Measurements from ENCODE around the gene CLN3.
"Not testable (repeated sequence)": the region's sequence is repeated elsewhere in the genome, so short reads cannot be mapped to it uniquely, and the experiment has no call there.

The CLN3 gene

DNA sequence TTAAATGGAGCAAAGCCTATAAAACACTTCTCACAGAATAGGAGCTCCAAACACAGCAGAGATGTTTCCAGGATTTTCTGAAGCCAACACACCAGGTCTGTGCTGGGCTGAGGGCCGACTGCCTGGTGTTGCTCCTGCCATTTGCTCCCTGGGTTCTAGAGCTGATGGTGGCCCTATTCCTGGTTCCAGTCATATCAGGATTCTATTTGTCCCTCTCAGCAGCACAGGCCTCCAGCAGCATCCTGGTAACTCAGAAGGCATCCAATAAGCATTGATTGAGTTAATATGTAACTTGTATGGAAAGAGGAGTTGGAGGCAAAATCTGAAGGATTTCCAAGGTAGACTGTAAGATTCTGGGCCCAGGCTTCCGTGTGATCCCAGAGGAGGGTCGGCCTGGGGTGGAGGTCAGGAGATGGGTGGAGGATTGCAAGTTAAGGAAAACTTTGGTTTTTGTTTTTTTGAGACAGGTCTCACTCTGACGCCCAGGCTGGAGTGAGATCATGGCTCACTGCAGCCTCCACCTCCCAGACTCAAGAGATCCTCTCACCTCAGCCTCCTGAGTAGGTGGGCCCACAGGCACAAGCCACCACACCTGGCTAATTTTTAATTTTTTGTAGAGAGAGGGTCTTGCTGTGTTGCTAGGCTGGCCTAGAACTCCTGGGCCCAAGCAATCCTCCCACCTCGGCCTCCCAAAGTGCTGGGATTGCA, 41.2 kb upstream of the CLN3 start:
- no peak for DNase-seq (ENCODE audit: low read depth)
- H3K4me3 ChIP-seq (ENCODE audit: low read depth, low read length): no peak overlapping the region
- TF ChIP-seq, protein P1, sequence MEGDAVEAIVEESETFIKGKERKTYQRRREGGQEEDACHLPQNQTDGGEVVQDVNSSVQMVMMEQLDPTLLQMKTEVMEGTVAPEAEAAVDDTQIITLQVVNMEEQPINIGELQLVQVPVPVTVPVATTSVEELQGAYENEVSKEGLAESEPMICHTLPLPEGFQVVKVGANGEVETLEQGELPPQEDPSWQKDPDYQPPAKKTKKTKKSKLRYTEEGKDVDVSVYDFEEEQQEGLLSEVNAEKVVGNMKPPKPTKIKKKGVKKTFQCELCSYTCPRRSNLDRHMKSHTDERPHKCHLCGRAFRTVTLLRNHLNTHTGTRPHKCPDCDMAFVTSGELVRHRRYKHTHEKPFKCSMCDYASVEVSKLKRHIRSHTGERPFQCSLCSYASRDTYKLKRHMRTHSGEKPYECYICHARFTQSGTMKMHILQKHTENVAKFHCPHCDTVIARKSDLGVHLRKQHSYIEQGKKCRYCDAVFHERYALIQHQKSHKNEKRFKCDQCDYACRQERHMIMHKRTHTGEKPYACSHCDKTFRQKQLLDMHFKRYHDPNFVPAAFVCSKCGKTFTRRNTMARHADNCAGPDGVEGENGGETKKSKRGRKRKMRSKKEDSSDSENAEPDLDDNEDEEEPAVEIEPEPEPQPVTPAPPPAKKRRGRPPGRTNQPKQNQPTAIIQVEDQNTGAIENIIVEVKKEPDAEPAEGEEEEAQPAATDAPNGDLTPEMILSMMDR (IDR thresholded peaks at IDR 0.05; ENCODE audit: insufficient read depth, low read depth, low read length, missing control alignments): no peak

DNA sequence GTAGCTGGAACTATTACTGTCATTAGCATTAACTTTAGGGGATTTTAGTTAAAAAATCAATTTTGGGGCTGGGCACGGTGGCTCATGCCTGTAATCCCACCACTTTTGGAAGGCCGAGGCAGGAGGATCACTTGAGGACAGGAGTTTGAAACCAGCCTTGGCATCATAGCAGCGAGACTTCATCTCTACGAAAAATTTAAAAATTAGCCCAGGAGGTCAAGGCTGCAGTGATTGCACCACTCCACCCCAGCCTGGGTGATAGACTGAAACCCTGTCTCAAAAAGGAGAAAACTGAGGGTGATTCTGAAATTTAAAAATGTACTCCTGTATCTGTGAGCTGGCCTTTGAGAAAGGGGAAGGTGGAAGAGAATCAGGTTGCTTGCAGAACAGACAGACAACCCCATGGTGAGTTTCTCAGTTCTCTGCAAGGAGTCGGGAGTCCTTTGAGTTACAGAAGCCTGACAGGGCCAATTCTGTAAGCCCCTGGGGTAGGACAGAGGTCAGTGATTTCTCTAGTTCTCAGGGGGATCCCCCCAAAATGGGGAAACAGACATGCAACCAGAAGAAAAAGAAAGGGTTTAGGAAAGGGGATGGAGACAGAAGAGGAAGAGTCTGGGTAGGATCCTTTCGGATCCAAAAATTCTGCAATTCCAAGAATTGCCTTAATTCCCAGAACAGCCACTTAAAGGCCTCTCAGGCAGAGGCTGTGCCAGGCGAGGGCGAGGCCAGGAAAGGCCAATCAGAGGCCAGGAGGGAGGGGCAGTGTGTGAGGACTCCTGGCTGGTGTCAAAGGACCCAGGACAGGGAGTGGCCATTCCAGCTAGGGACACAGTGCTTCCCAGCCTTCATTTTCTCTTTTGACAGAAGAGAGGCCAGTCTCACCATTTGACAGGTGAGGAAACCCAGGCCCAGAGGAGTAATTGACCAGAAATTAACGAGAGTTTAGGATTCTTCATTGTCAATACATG, 40.2 kb upstream of the CLN3 start:
- DNase-seq (ENCODE audit: low read depth): peak; percentile 42
- TF ChIP-seq, protein P1 (IDR thresholded peaks at IDR 0.05; ENCODE audit: insufficient read depth, low read depth, low read length, missing control alignments): no peak
- no peak overlapping the region for H3K4me3 ChIP-seq (ENCODE audit: low read depth, low read length)

DNA sequence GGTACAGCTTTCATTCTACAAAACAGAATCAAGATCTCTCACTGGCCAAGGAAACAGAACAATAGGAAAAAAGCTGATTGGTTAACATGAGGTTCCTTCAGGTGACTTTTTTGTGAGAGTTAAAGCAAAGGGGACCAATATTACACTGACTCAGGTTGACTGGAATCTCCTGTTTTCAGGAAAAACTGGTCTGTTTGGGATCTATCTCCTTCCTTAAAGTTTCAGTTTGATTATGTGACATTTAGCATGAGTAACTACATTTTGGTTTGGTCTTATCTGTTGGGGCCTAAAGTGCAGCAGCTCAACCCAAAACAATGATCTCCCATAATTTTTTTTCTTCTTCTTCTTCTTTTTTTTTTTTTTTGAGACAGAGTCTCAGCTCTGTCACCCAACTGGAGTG, 37.2 kb upstream of the CLN3 start:
- no peak for DNase-seq (ENCODE audit: low read depth)
- TF ChIP-seq, protein P1 (IDR thresholded peaks at IDR 0.05; ENCODE audit: insufficient read depth, low read depth, low read length, missing control alignments): no peak
- H3K4me3 ChIP-seq (ENCODE audit: low read depth, low read length): no peak overlapping the region

DNA sequence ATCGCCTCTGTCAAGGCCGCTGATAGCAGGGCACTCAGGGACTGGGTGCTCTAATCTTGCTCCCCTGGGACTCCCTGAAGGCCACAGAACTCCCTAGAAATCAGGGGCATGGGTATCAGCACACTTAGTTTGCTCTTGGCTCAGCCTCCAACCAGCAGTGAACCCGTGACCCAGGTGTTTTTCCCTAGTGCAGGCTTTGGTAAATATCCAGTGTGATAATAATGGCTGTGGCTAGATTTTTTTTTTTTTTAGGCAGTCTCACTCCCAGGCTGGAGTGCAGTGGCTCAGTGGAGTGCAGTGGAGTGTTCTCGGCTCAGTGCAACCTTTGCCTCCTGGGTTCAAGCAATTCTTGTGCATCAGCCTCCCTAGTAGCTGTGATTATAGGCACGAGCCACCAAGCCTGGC, 36.6 kb upstream of the CLN3 start:
- DNase-seq (ENCODE audit: low read depth): no peak
- H3K4me3 ChIP-seq (ENCODE audit: low read depth, low read length): no peak overlapping the region
- TF ChIP-seq, protein P1 (IDR thresholded peaks at IDR 0.05; ENCODE audit: insufficient read depth, low read depth, low read length, missing control alignments): no peak

DNA sequence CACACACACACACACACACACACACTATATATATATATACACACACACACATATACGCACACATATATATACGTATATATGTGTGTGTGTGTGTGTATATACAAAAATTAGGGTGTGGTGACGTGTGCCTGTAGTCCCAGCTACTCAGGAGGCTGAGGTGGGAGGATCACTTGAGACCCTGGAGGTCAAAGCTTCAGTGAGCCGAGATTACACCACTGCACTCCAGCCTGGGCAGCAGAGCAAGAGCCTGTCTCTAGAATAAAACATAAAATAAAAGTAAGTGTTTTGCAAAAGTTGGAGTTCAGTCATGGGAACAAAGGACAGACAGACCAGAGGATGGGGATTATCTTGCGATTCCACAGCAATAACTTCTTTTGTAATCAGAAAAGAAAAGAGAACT, 36.1 kb upstream of the CLN3 start:
- TF ChIP-seq, protein P1 (IDR thresholded peaks at IDR 0.05; ENCODE audit: insufficient read depth, low read depth, low read length, missing control alignments): no peak
- no peak overlapping the region for H3K4me3 ChIP-seq (ENCODE audit: low read depth, low read length)
- no peak for DNase-seq (ENCODE audit: low read depth)

DNA sequence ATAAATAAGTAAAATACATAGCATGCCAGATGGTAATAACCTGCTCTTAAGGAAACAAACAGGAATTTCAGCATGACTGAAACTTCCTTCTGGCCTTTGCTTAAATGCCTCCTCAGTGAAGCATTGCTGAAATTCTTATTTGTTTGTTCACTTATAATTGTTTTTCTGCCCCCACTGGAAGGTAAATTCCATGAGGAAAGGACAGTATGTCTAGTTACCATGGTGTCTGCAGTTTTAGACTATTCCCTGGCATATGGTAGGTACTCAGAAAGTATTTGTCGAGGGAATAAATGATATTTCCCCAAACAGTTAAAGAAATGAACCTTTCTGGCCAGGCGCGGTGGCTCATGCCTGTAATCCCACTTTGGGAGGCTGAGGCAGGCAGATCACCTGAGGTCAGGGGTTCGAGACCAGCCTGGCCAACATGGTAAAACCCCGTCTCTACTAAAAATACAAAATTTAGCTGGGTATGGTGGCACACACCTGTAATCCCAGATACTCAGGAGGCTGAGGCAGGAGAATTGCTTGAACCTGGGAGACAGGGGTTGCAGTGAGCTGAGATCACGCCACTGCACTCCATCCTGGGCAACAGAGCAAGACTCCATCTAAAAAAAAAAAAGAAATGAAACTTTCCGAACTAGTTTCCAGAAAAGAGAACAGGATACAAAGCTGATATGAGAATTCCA, 35.4 kb upstream of the CLN3 start:
- not testable (repeated sequence) for DNase-seq (ENCODE audit: low read depth); H3K4me3 ChIP-seq (ENCODE audit: low read depth, low read length)

All from GM12865 (cell line).